ENCODE results near the gene ATP13A3. TPM values are rescaled to one million over a fixed set of nuclear protein-coding genes. Genes with fewer than 3 reads are reported as not detected.
"Not testable (repeated sequence)": the region's sequence is repeated elsewhere in the genome, so short reads cannot be mapped to it uniquely, and the experiment has no call there.

Gene ATP13A3
- 1 to 10 TPM; 5.2 to 8.5 (median 7.3) TPM for polyA plus RNA-seq

GRCh38 chr3:194486540-194487288 is at the start of gene ATP13A3:
Gene ATP13A3, minus strand, starts transcription at chr3:194487002. Its CDS starts 24,812 bp downstream, at chr3:194462190.
- peak; percentile 87 to 94 (median 94) for DNase-seq
- peak within 1 kb of the TSS; percentile 91 to 95 (median 93) for H3K4me3 Mint-ChIP-seq
- peak within 1 kb of the TSS; percentile 87 to 97 (median 93) for H3K27ac Mint-ChIP-seq
- no peaks in the 10 kb centered on the region for H3K9me3 Mint-ChIP-seq
- H3K27me3 Mint-ChIP-seq (ENCODE audit: low read depth in 3 of 3), result peaks cover 2 to 22% (median 10%) of the 10 kb centered on the region in 3 donors
- peaks cover 37 to 41% of the 10 kb centered on the region in 2 donors for H3K4me1 Mint-ChIP-seq
- H3K36me3 Mint-ChIP-seq, result peaks cover 0 to 8% (median 4%) of the 10 kb centered on the region in 3 donors

GRCh38 chr3:194535199-194535598 is 48.4 kb upstream of the ATP13A3 start:
- H3K4me1 Mint-ChIP-seq; H3K4me3 Mint-ChIP-seq; H3K36me3 Mint-ChIP-seq; H3K27me3 Mint-ChIP-seq (ENCODE audit: low read depth in 3 of 3); DNase-seq; H3K9me3 Mint-ChIP-seq; H3K27ac Mint-ChIP-seq: not testable (repeated sequence)

- H3K27ac Mint-ChIP-seq, result no peak overlapping the region
- H3K9me3 Mint-ChIP-seq, result peaks cover 0 to 8% (median 5%) of the 10 kb centered on the region in 6 donors
- H3K4me3 Mint-ChIP-seq, result no peak overlapping the region
- no peak for DNase-seq
- no peaks in the 10 kb centered on the region for H3K4me1 Mint-ChIP-seq
- H3K36me3 Mint-ChIP-seq, result peaks cover 0 to 4% (median 0%) of the 10 kb centered on the region in 3 donors
- peaks cover 0 to 9% (median 6%) of the 10 kb centered on the region in 3 donors for H3K27me3 Mint-ChIP-seq (ENCODE audit: low read depth in 3 of 3)
Observed at GRCh38 chr3:194534243-194534642, 47.4 kb upstream of the ATP13A3 start.

GRCh38 chr3:194532591-194532990 is 45.8 kb upstream of the ATP13A3 start:
- peaks cover 3 to 10% (median 3%) of the 10 kb centered on the region in 3 donors for H3K27me3 Mint-ChIP-seq (ENCODE audit: low read depth in 3 of 3)
- peaks cover 0 to 4% (median 0%) of the 10 kb centered on the region in 3 donors for H3K36me3 Mint-ChIP-seq
- H3K4me1 Mint-ChIP-seq, result no peaks in the 10 kb centered on the region
- H3K4me3 Mint-ChIP-seq, result no peak overlapping the region
- H3K9me3 Mint-ChIP-seq, result peaks cover 0 to 8% (median 5%) of the 10 kb centered on the region in 6 donors
- H3K27ac Mint-ChIP-seq, result no peak overlapping the region
- no peak for DNase-seq

- Mint-ChIP-seq H3K4me3 (no peak overlapping the region), H3K27me3 (ENCODE audit: low read depth in 3 of 3) (peaks cover 3 to 10% (median 8%) of the 10 kb centered on the region in 3 donors), H3K36me3 (no peaks in the 10 kb centered on the region), H3K27ac (no peak overlapping the region), H3K9me3 (no peaks in the 10 kb centered on the region), H3K4me1 (no peaks in the 10 kb centered on the region)
- no peak for DNase-seq
Observed at GRCh38 chr3:194527726-194528125, 40.9 kb upstream of the ATP13A3 start.

GRCh38 chr3:194526164-194526563 is 39.4 kb upstream of the ATP13A3 start:
- Mint-ChIP-seq H3K36me3 (no peaks in the 10 kb centered on the region), H3K4me3 (no peak overlapping the region), H3K4me1 (no peaks in the 10 kb centered on the region), H3K9me3 (no peaks in the 10 kb centered on the region), H3K27ac (no peak overlapping the region), H3K27me3 (ENCODE audit: low read depth in 3 of 3) (peaks cover 3 to 8% (median 5%) of the 10 kb centered on the region in 3 donors)
- no peak for DNase-seq

GRCh38 chr3:194522579-194523046 is 35.8 kb upstream of the ATP13A3 start:
- no peaks in the 10 kb centered on the region for H3K4me1 Mint-ChIP-seq
- peaks cover 0 to 5% (median 5%) of the 10 kb centered on the region in 3 donors for H3K27me3 Mint-ChIP-seq (ENCODE audit: low read depth in 3 of 3)
- no peaks in the 10 kb centered on the region for H3K9me3 Mint-ChIP-seq
- no peak overlapping the region for H3K27ac Mint-ChIP-seq
- no peaks in the 10 kb centered on the region for H3K36me3 Mint-ChIP-seq
- H3K4me3 Mint-ChIP-seq, result no peak overlapping the region
- no peak for DNase-seq

- Mint-ChIP-seq H3K4me1 (no peaks in the 10 kb centered on the region), H3K27ac (no peak overlapping the region)
Observed at GRCh38 chr3:194521510-194522260, 34.9 kb upstream of the ATP13A3 start.

GRCh38 chr3:194520682-194521162 is 33.9 kb upstream of the ATP13A3 start:
- not testable (repeated sequence) for H3K27ac Mint-ChIP-seq, H3K4me3 Mint-ChIP-seq, H3K9me3 Mint-ChIP-seq

More at GRCh38 chr3:194521510-194522260, 34.9 kb upstream of the ATP13A3 start:
- H3K27me3 Mint-ChIP-seq (ENCODE audit: low read depth in 3 of 3), result peaks cover 0 to 2% (median 0%) of the 10 kb centered on the region in 3 donors
- no peak overlapping the region for H3K4me3 Mint-ChIP-seq
- no peaks in the 10 kb centered on the region for H3K36me3 Mint-ChIP-seq
- DNase-seq, result no peak
- H3K9me3 Mint-ChIP-seq, result no peaks in the 10 kb centered on the region

GRCh38 chr3:194520201-194520600 is 33.4 kb upstream of the ATP13A3 start:
- not testable (repeated sequence) for H3K36me3 Mint-ChIP-seq; H3K4me1 Mint-ChIP-seq; DNase-seq; H3K9me3 Mint-ChIP-seq; H3K27ac Mint-ChIP-seq; H3K27me3 Mint-ChIP-seq (ENCODE audit: low read depth in 3 of 3); H3K4me3 Mint-ChIP-seq

More at GRCh38 chr3:194520682-194521162, 33.9 kb upstream of the ATP13A3 start:
- not testable (repeated sequence) for H3K27me3 Mint-ChIP-seq (ENCODE audit: low read depth in 3 of 3); H3K36me3 Mint-ChIP-seq; H3K4me1 Mint-ChIP-seq; DNase-seq

GRCh38 chr3:194518652-194519051 is 31.9 kb upstream of the ATP13A3 start:
- Mint-ChIP-seq H3K4me3 (no peak overlapping the region), H3K9me3 (no peaks in the 10 kb centered on the region), H3K27me3 (ENCODE audit: low read depth in 3 of 3) (peaks cover 0 to 3% (median 2%) of the 10 kb centered on the region in 3 donors), H3K27ac (no peak overlapping the region), H3K4me1 (no peaks in the 10 kb centered on the region), H3K36me3 (no peaks in the 10 kb centered on the region)
- no peak for DNase-seq

- Mint-ChIP-seq H3K36me3 (no peaks in the 10 kb centered on the region), H3K9me3 (no peaks in the 10 kb centered on the region), H3K27ac (peak overlapping the region in 1 of 6 donors; percentile 59), H3K27me3 (ENCODE audit: low read depth in 3 of 3) (peaks cover 0 to 3% (median 2%) of the 10 kb centered on the region in 3 donors), H3K4me1 (no peaks in the 10 kb centered on the region), H3K4me3 (no peak overlapping the region)
- DNase-seq, result no peak
Observed at GRCh38 chr3:194517333-194517732, 30.5 kb upstream of the ATP13A3 start.

- Mint-ChIP-seq H3K4me3 (no peak overlapping the region), H3K4me1 (no peaks in the 10 kb centered on the region), H3K36me3 (no peaks in the 10 kb centered on the region), H3K27ac (no peak overlapping the region), H3K9me3 (no peaks in the 10 kb centered on the region), H3K27me3 (ENCODE audit: low read depth in 3 of 3) (peaks cover 0 to 3% (median 2%) of the 10 kb centered on the region in 3 donors)
- peak in 1 of 3 donors; percentile 2 for DNase-seq
Observed at GRCh38 chr3:194514626-194515025, 27.8 kb upstream of the ATP13A3 start.

All from immature natural killer cell (primary cell).